ENCODE results near the gene TTC4.
A peak's percentile ranks its signal among the peaks of the same experiment; 100 is the strongest.
"Not testable (repeated sequence)": the region's sequence is repeated elsewhere in the genome, so short reads cannot be mapped to it uniquely, and the experiment has no call there.

TTC4 gene

DNA sequence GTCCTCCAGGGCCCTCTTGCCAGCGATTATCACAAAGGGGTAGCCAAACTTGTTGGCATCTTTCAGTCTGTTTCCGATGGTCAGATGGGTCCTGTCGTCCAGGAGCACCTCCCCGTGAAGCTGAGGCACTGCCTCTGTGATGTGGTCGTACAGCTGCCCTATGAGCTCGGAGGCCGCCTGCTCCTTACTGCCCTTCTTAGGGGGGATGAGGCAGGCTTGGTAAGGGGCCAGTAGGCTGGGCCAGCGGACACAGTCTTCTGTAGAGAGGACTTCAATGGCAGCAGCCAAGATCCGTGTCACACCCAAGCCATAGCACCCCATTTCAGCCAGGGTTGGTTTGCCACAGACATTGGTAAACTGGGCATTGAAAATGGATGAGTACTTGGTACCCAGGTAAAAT, 42.2 kb downstream of the TTC4 start:
- H3K36me3 ChIP-seq (ENCODE audit: control insufficient read depth, insufficient read depth, low read length): peaks cover 6% of the 10 kb centered on the region
- no peaks in the 10 kb centered on the region for H3K9me3 ChIP-seq (ENCODE audit: control insufficient read depth, low read length)

DNA sequence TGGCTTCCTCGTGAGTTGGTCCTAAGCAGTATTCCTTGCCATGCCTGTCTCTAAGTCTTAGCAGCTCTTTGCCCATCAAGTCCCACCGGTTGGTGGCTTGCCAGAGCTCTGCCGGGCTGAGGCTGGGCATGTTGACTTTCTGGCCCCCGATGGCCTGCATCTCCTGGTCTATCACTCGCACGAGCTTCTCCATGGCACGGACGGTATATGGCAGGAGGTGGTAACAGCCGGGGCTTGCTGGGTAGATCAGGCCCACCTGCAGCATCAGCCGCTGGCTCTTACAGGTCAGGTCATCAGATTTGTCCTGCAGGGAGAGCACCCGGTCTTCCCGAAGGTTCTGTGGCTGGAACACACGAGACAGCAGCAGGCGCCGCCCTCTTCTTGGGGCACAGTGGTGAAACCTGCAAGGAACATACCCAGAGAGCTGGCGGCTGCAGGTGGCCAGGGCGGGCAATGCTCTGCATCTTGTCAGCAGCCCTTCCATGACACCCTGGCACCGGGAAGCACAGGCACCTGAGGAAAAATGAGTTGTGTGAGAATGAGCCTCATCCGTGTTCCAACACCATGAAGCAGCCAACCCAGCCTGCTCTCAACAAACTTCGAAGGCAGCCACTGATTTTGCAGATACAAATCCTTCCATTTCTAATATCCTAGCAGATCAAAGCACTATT, 43.2 kb downstream of the TTC4 start:
- no peaks in the 10 kb centered on the region for H3K9me3 ChIP-seq (ENCODE audit: control insufficient read depth, low read length)

More for the DNA sequence above, 42.2 kb downstream of the TTC4 start:
- Histone ChIP-seq H3K9ac (ENCODE audit: low read length) (no peak overlapping the region), H3K27me3 (ENCODE audit: control insufficient read depth, insufficient read depth, low read length) (no peaks in the 10 kb centered on the region), H3K4me3 (ENCODE audit: low read length) (no peak overlapping the region), H3K4me1 (ENCODE audit: control insufficient read depth, insufficient read depth, low read length) (no peaks in the 10 kb centered on the region)

DNA sequence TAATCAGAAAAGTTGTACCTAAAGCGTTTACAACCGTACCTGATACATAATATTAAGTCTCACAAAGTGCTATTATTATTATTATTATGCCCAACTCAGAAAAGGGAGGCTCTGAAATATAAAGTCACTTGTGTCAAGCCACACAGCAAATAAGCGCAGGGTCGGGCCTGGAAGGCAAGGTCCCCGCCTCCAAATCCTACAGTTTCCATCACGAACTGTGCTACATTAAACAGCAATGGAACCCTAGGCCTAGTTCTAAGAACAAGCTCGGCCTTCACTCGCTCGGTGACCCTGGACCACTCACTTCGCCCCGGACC, 48.1 kb downstream of the TTC4 start:
- peak overlapping the region; percentile 61 for H3K4me3 ChIP-seq (ENCODE audit: low read length)
- H3K27me3 ChIP-seq (ENCODE audit: control insufficient read depth, insufficient read depth, low read length): no peaks in the 10 kb centered on the region
- no peaks in the 10 kb centered on the region for H3K36me3 ChIP-seq (ENCODE audit: control insufficient read depth, insufficient read depth, low read length)
- H3K9ac ChIP-seq (ENCODE audit: low read length): peak overlapping the region; percentile 86
- H3K4me1 ChIP-seq (ENCODE audit: control insufficient read depth, insufficient read depth, low read length): peaks cover 6% of the 10 kb centered on the region
- H3K9me3 ChIP-seq (ENCODE audit: control insufficient read depth, low read length): no peaks in the 10 kb centered on the region

More for the DNA sequence above, 43.2 kb downstream of the TTC4 start:
- H3K4me3 ChIP-seq (ENCODE audit: low read length): no peak overlapping the region
- H3K9ac ChIP-seq (ENCODE audit: low read length): no peak overlapping the region
- H3K36me3 ChIP-seq (ENCODE audit: control insufficient read depth, insufficient read depth, low read length): peaks cover 6% of the 10 kb centered on the region
- H3K27me3 ChIP-seq (ENCODE audit: control insufficient read depth, insufficient read depth, low read length): no peaks in the 10 kb centered on the region
- H3K4me1 ChIP-seq (ENCODE audit: control insufficient read depth, insufficient read depth, low read length): peaks cover 5% of the 10 kb centered on the region

DNA sequence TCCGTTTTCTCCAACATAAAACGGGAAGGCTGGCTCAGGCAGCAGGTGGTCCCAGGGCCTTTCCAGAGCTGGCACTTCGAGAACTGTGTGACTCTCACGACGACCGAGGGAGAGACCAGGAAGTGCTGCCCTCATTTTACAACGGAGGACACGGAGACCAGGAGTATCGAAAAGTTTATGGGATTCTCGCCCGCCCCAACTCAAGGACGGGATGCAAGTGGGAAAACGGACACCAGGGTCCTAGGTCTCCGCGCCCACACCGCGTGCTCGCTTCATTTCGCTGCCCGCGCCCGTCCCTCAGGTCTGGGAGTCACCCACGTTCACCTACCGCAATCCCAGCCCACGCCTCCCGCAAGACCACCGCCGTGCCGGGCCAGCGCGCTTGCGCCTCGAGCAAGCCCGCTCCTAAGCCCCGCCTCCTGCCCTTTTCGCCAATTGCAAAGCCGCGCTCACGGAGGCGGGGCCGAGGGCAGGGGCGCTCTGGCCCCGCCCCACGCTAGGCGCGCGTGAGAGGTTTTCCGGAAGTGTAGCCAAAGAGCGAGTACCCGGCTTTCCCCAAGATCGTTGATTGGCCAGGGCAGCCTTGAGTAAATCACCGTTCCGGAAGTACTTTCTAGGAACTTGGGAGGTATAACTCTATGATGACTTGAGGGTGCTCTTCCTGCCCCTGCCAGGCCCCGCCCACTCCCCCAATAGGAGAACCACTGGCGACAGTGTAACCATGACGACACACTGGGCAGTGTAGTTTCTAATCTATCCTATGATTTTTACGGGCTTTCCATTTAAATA, 48.7 kb downstream of the TTC4 start, which contains the start of gene PARS2:
TSS of gene PARS2 (minus strand) at position 391 of the 789 bp plus-strand sequence. CDS start 5,362 bp downstream, outside the sequence.
- peak within 1 kb of the TSS; percentile 86 for H3K9ac ChIP-seq (ENCODE audit: low read length)
- no peaks in the 10 kb centered on the region for H3K27me3 ChIP-seq (ENCODE audit: control insufficient read depth, insufficient read depth, low read length)
- H3K4me3 ChIP-seq (ENCODE audit: low read length): peak within 1 kb of the TSS; percentile 61
- no peaks in the 10 kb centered on the region for H3K36me3 ChIP-seq (ENCODE audit: control insufficient read depth, insufficient read depth, low read length)
- no peaks in the 10 kb centered on the region for H3K9me3 ChIP-seq (ENCODE audit: control insufficient read depth, low read length)
- H3K4me1 ChIP-seq (ENCODE audit: control insufficient read depth, insufficient read depth, low read length): peaks cover 6% of the 10 kb centered on the region

DNA sequence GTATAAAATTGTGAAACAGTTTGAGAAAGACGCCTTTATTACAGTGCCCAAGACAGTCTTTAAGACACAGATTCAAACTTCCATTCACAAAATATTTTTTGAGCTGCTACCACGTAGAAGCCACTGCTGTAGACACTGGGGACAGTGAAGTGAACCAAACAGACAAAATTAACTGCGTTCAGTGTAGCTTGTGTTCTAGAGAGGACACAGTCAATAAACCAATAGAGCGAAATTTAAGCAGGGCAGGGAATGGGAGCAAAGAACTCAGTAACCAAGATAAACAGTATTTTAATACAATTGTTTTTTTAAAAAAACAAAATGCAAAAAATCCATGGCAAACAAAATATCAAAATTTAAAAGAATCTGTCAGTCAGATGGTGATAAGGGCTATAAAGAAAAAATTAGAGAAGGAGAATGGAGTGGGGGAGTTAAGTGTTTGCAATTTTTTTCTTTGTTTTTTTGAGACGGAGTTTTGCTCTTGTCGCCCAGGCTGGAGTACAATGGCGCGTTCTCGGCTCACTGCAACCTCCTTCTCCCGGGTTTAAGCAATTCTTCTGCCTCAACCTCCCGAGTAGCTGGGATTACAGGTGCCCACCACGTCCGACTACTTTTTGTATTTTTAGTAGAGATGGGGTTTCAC, 49.4 kb downstream of the TTC4 start:
- Histone ChIP-seq H3K27me3 (ENCODE audit: control insufficient read depth, insufficient read depth, low read length) (no peaks in the 10 kb centered on the region), H3K36me3 (ENCODE audit: control insufficient read depth, insufficient read depth, low read length) (no peaks in the 10 kb centered on the region), H3K9ac (ENCODE audit: low read length) (peak overlapping the region; percentile 54), H3K9me3 (ENCODE audit: control insufficient read depth, low read length) (no peaks in the 10 kb centered on the region), H3K4me1 (ENCODE audit: control insufficient read depth, insufficient read depth, low read length) (peaks cover 6% of the 10 kb centered on the region), H3K4me3 (ENCODE audit: low read length) (peak overlapping the region; percentile 59)

DNA sequence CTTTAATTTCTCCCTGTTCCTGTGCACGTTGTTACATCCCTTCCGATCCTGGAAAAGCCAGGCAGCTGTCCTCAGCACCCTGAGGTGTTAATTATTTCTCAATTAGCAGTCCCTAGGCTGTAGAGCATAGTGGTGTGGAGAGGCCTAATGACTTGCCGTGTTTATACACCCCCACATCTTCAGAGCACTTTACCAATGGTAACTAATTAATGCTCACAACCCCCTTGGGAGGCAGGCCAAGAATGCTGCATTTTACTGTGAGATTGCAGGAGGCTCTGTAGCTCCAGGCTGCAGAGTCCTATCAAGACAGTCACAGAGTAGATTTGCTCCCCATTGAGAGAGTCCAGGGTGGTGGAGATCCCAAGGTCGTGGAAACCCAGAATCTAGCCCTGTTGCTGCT, 51.1 kb downstream of the TTC4 start:
- peaks cover 6% of the 10 kb centered on the region for H3K4me1 ChIP-seq (ENCODE audit: control insufficient read depth, insufficient read depth, low read length)
- H3K27me3 ChIP-seq (ENCODE audit: control insufficient read depth, insufficient read depth, low read length): no peaks in the 10 kb centered on the region
- no peak overlapping the region for H3K4me3 ChIP-seq (ENCODE audit: low read length)
- H3K9ac ChIP-seq (ENCODE audit: low read length): no peak overlapping the region
- no peaks in the 10 kb centered on the region for H3K9me3 ChIP-seq (ENCODE audit: control insufficient read depth, low read length)
- H3K36me3 ChIP-seq (ENCODE audit: control insufficient read depth, insufficient read depth, low read length): no peaks in the 10 kb centered on the region

DNA sequence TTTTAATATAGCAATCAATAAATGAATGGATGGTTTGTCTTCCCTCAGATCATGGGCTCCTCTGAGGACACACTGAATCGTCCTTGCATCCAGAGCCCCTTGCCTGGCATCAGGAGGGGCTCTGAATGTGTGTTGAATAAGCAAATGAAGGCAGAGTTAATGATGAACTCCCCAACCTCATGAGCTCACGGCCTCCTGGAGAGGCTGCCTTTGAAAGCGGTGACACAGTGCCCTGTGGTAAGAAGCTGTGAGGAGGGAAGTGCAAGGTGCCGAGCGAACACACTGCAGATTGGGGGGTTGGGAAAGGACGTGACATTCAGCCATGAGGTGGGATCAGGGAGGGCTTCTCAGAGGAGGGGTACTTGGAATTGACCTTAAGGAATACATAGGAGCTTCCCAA, 51.9 kb downstream of the TTC4 start:
- Histone ChIP-seq H3K9ac (ENCODE audit: low read length) (no peak overlapping the region), H3K4me3 (ENCODE audit: low read length) (no peak overlapping the region), H3K27me3 (ENCODE audit: control insufficient read depth, insufficient read depth, low read length) (no peaks in the 10 kb centered on the region), H3K9me3 (ENCODE audit: control insufficient read depth, low read length) (no peaks in the 10 kb centered on the region), H3K4me1 (ENCODE audit: control insufficient read depth, insufficient read depth, low read length) (peaks cover 6% of the 10 kb centered on the region), H3K36me3 (ENCODE audit: control insufficient read depth, insufficient read depth, low read length) (no peaks in the 10 kb centered on the region)

DNA sequence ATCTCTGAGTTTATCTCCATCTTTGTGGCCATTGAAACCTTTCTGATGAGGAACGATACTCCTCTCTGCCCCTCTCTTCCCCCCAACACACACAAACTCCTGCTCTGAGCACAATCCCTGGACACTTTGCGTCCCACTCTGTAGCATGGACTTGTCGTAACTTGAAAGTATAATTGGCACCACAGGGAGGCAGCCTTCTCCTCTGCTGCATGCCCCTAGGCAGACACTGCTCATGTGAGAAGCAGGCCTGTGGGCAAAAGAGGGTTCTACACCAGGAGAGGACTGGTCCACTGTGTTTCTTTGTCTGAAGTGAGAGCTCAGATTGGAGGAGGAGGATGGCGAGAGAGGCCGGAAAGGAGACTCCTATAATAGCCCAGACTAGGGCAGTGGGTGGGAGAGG, 52.4 kb downstream of the TTC4 start:
- Histone ChIP-seq H3K27me3 (ENCODE audit: control insufficient read depth, insufficient read depth, low read length) (no peaks in the 10 kb centered on the region), H3K4me1 (ENCODE audit: control insufficient read depth, insufficient read depth, low read length) (peaks cover 6% of the 10 kb centered on the region), H3K36me3 (ENCODE audit: control insufficient read depth, insufficient read depth, low read length) (no peaks in the 10 kb centered on the region)

DNA sequence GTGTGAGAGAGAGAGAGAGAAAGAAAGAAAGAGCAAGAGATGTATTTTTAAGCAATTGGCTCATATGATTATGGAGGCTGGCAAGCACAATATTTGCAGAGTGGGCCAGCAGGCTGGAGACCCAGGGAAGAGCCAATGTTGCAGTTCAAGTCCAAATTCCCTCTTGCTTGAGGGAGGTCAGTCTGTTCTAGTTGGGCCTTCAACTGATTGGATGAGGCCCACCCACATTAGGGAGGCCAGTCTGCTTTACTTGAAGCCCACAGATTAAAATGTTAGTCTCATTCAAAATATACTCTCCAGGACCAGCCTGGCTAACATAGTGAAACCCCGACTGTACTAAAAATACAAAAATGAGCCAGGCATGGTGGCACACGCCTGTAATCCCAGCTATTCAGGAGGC, 57.3 kb downstream of the TTC4 start:
- Histone ChIP-seq H3K4me3 (ENCODE audit: low read length) (no peak overlapping the region), H3K4me1 (ENCODE audit: control insufficient read depth, insufficient read depth, low read length) (no peaks in the 10 kb centered on the region), H3K9me3 (ENCODE audit: control insufficient read depth, low read length) (no peaks in the 10 kb centered on the region), H3K36me3 (ENCODE audit: control insufficient read depth, insufficient read depth, low read length) (no peaks in the 10 kb centered on the region), H3K27me3 (ENCODE audit: control insufficient read depth, insufficient read depth, low read length) (no peaks in the 10 kb centered on the region), H3K9ac (ENCODE audit: low read length) (no peak overlapping the region)

More for the DNA sequence above, 52.4 kb downstream of the TTC4 start:
- Histone ChIP-seq H3K9ac (ENCODE audit: low read length) (no peak overlapping the region), H3K9me3 (ENCODE audit: control insufficient read depth, low read length) (no peaks in the 10 kb centered on the region), H3K4me3 (ENCODE audit: low read length) (no peak overlapping the region)

DNA sequence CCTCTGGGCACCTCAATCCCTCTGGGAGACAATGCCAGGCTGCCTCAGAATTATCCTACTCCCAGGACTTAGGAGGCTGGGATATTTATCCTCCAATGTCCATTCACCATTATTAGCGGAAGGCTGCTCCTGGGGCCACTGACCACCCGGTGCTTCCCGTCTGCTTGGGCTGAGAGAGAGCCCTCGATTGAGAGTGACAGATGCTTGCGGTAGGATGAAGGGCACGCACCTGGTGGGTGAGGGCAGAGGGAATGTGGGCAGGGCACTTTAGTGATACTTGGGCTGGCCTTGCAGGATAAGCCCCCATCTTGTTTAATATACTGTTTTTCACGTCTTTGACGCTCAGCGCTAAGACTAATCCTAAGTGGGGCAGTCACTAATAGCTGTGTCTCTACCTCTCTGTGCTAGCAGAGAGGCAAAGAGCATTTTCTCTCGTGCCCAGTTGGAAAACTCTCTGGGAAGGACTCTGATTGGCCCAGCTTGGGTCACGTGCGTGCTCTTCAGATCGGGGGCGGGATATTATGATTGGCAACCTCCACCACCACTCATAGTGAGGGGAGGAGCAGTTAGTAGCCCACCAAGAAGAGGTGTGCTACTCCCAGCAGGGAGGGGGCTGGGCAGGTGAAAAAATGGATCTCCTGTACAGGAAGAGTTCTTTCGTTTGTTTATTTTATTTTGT, 59.3 kb downstream of the TTC4 start:
- H3K4me1 ChIP-seq (ENCODE audit: control insufficient read depth, insufficient read depth, low read length): no peaks in the 10 kb centered on the region
- no peaks in the 10 kb centered on the region for H3K9me3 ChIP-seq (ENCODE audit: control insufficient read depth, low read length)
- H3K9ac ChIP-seq (ENCODE audit: low read length): no peak overlapping the region
- no peaks in the 10 kb centered on the region for H3K27me3 ChIP-seq (ENCODE audit: control insufficient read depth, insufficient read depth, low read length)
- no peaks in the 10 kb centered on the region for H3K36me3 ChIP-seq (ENCODE audit: control insufficient read depth, insufficient read depth, low read length)
- H3K4me3 ChIP-seq (ENCODE audit: low read length): no peak overlapping the region

DNA sequence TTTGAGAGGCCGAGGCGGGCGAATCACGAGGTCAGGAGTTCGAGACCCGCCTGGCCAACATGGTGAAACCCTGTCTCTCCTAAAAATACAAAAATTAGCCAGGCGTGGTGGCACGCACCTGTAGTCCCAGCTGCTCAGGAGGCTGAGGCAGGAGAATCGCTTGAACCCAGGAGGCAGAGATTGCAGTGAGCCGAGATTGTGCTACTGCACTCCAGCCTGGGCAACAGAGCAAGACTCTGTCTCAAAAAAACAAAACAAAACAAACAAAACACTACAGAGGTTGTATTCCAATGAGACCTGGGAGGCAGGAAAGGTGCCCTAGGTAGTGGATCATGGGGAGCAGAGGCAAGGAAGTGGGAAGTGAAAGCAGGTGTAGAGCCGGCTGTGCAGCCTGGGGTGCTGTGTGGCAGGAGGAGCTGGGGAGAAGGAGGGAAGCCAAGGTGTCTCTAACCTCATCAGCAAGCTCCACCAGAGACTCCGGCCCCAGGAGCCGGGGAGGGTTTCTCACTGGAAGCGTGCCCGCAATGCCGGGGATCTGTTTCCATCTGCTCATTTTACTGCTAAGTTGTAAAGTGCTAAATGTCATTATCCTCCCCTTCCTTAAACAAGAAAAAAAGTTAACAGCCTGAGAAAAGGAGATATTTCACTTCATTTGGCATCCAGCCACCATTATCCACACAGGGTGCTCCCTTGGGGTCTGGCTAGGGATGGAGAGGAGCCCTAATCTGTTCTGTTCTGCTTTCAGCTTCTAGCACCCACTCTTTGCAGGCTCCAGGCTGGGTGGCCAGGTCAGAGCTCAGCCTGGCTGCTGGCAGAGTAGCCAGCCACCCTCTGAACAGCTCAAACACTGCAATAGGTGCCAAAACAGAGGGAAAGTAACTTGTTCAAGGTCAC, 60.4 kb downstream of the TTC4 start:
- not testable (repeated sequence) for H3K4me1 ChIP-seq (ENCODE audit: control insufficient read depth, insufficient read depth, low read length); H3K36me3 ChIP-seq (ENCODE audit: control insufficient read depth, insufficient read depth, low read length); H3K27me3 ChIP-seq (ENCODE audit: control insufficient read depth, insufficient read depth, low read length); H3K4me3 ChIP-seq (ENCODE audit: low read length); H3K9ac ChIP-seq (ENCODE audit: low read length); H3K9me3 ChIP-seq (ENCODE audit: control insufficient read depth, low read length)
